HCT116 (cell line): Measurements from ENCODE around the gene DHODH. TPM values are rescaled to one million over a fixed set of nuclear protein-coding genes. Genes with fewer than 3 reads are reported as not detected.

Experiments
- ATAC-seq: fragments of 200-7000 bp; cut with Tn5 transposase; 2 replicates; pipeline ENCODE4 v1.9.1; 2020; ENCODE audit warnings: mild to moderate bottlenecking, moderate library complexity
- BruUV-seq: library from RNA; stranded (reverse); fragments of 400-500 nt; replicated peaks from 2 replicates; lab custom pipeline; 2021; lab: Mats Ljungman, UMichigan
- CTCF ChIA-PET: fragments of 300-600 bp; sonication (Branson Sonifier 250); formaldehyde crosslinking; loops from one replicate; lab custom pipeline; 2021; ENCODE audit warnings: antibody characterized with exemption; lab: Charles Lee
- POLR2A ChIA-PET: fragments of 300-600, 350-600 bp; sonication (Branson Sonifier 250); formaldehyde crosslinking; loops from one replicate; lab custom pipeline; 2021; ENCODE audit warnings: antibody characterized with exemption; lab: Charles Lee
- RAD21 ChIA-PET, 2 experiments: fragments of 300-600 bp; sonication (Branson Sonifier 250); formaldehyde crosslinking; loops; one replicate each; lab custom pipeline; 2023; ENCODE audit warnings: low total read pairs in 2 of 2; ENCODE audit not compliant: uncharacterized antibody in 2 of 2, unreplicated experiment in 2 of 2, low non-redundant PET in 1 of 2; lab: Charles Lee
- DNase-seq: peaks from one replicate; pipeline ENCODE4 v3.0.0-alpha.2; 2010; ENCODE audit warnings: low read depth, low spot score
- H2AFZ ChIP-seq: fragments of 200-600 bp; shearing (Covaris generic), sonication (generic); 2 replicates; pipeline ENCODE4 v1.6.1; 2017; ENCODE audit warnings: low read depth, mixed run types, mixed read lengths, antibody characterized with exemption, low read length; ENCODE audit not compliant: poor library complexity, severe bottlenecking
- H3K27ac ChIP-seq: 2 replicates; pipeline ENCODE4 v1.5.1; 2012; ENCODE audit warnings: low read depth, low read length
- H3K27me3 ChIP-seq: fragments of 200-600 bp; sonication (generic); 2 replicates; pipeline ENCODE4 v1.6.1; 2016; ENCODE audit warnings: mixed run types, low read length, mixed read lengths; ENCODE audit not compliant: insufficient read depth
- H3K36me3 ChIP-seq, 2 experiments: fragments of 200-500 bp in 1 of 2; fragments of 200-600 bp in 1 of 2; sonication (Bioruptor generic) in 1 of 2; sonication (generic) in 1 of 2; 2 replicates each; pipeline versions ENCODE4 v1.5.1 to v1.6.1; 2014 to 2016; ENCODE audit warnings: low read length in 2 of 2, inconsistent platforms in 1 of 2, mixed read lengths in 1 of 2, mixed run types in 1 of 2; ENCODE audit not compliant: insufficient read depth in 2 of 2, control insufficient read depth in 1 of 2
- H3K4me1 ChIP-seq, 2 experiments: fragments of 200-600 bp in 1 of 2; sonication (generic) in 1 of 2; 2 replicates each; pipeline versions ENCODE4 v1.5.1 to v1.6.1; 2012 to 2017; ENCODE audit warnings: low read length in 2 of 2, inconsistent platforms in 1 of 2, mild to moderate bottlenecking in 1 of 2, mixed read lengths in 1 of 2, mixed run types in 1 of 2, moderate library complexity in 1 of 2; ENCODE audit not compliant: insufficient read depth in 2 of 2, control insufficient read depth in 1 of 2
- H3K4me2 ChIP-seq: fragments of 200-600 bp; sonication (generic); 2 replicates; pipeline ENCODE4 v1.6.1; 2017; ENCODE audit warnings: mixed run types, low read length, mixed read lengths
- H3K4me3 ChIP-seq, 2 experiments: fragments of 200-600 bp in 1 of 2; sonication (generic) in 1 of 2; replicated peaks in 1 of 2; 2 replicates each; pipeline ENCODE4 v1.5.1; 2011 to 2016; ENCODE audit warnings: low read length in 2 of 2, control low read depth in 1 of 2, low read depth in 1 of 2, mild to moderate bottlenecking in 1 of 2, mixed read lengths in 1 of 2, mixed run types in 1 of 2
- H3K79me2 ChIP-seq: fragments of 200-600 bp; sonication (generic); 2 replicates; pipeline ENCODE4 v1.6.1; 2017; ENCODE audit warnings: mild to moderate bottlenecking, mixed run types, low read length, moderate library complexity, mixed read lengths; ENCODE audit not compliant: insufficient read depth
- H3K9ac ChIP-seq: fragments of 200-600 bp; sonication (generic); 2 replicates; pipeline ENCODE4 v1.6.1; 2016; ENCODE audit warnings: low read length, mixed read lengths
- H3K9me2 ChIP-seq: fragments of 200-600 bp; sonication (generic), shearing (Covaris generic); 2 replicates; pipeline ENCODE4 v1.6.1; 2017; ENCODE audit warnings: mixed run types, mild to moderate bottlenecking, moderate library complexity; ENCODE audit not compliant: insufficient read depth
- H3K9me3 ChIP-seq, 2 experiments: fragments of 200-500 bp in 1 of 2; fragments of 200-600 bp in 1 of 2; sonication (Bioruptor generic) in 1 of 2; sonication (generic) in 1 of 2; 2 replicates each; pipeline ENCODE4 v1.6.1; 2014 to 2017; ENCODE audit warnings: low read length in 2 of 2, mixed read lengths in 2 of 2, inconsistent platforms in 1 of 2, low read depth in 1 of 2, mild to moderate bottlenecking in 1 of 2, mixed run types in 1 of 2, moderate library complexity in 1 of 2; ENCODE audit not compliant: control insufficient read depth in 1 of 2, insufficient read depth in 1 of 2
- H4K20me1 ChIP-seq: fragments of 200-600 bp; sonication (generic), shearing (Covaris generic); 2 replicates; pipeline ENCODE4 v1.6.1; 2017; ENCODE audit warnings: mixed run types, mild to moderate bottlenecking, moderate library complexity; ENCODE audit not compliant: insufficient read depth
- EGR1 ChIP-seq: IDR thresholded peaks from 2 replicates; pipeline ENCODE4 v1.6.1; 2012; ENCODE audit warnings: low read depth
- ELF1 ChIP-seq: IDR thresholded peaks from 2 replicates; pipeline ENCODE4 v1.6.1; 2012; ENCODE audit warnings: low read depth, borderline replicate concordance
- EZH2 ChIP-seq: fragments of 200-600 bp; sonication (generic); IDR thresholded peaks from 2 replicates; pipeline ENCODE4 v1.6.1; 2017; ENCODE audit warnings: antibody characterized with exemption, mixed run types
- FOSL1 ChIP-seq: IDR thresholded peaks from 2 replicates; pipeline ENCODE4 v1.6.1; 2012; ENCODE audit warnings: low read depth
- JUND ChIP-seq: IDR thresholded peaks from 2 replicates; pipeline ENCODE4 v1.6.1; 2012
- RAD21 ChIP-seq: IDR thresholded peaks from 2 replicates; pipeline ENCODE4 v1.6.1; 2012; ENCODE audit warnings: low read depth, mild to moderate bottlenecking
- TCF7L2 ChIP-seq: IDR thresholded peaks from 2 replicates; pipeline ENCODE4 v1.7.0; 2011; ENCODE audit warnings: borderline replicate concordance, inconsistent platforms; ENCODE audit not compliant: insufficient read depth, insufficient read length; ENCODE audit errors: extremely low read depth
- ZFX ChIP-seq: fragments of 450-650 bp; IDR thresholded peaks from 2 replicates; pipeline ENCODE4 v1.6.1; 2017
- ZNF274 ChIP-seq: fragments of 200-500 bp; sonication (Bioruptor generic); IDR thresholded peaks from 2 replicates; pipeline ENCODE4 v1.6.1; 2014; ENCODE audit warnings: mild to moderate bottlenecking, low read depth, low read length, inconsistent platforms
- intact Hi-C: fragments of 100-400 bp; cut with micrococcal nuclease; formaldehyde crosslinking; loops from 2 replicates; pipeline ENCODE4 v1.10.0; 2022
- total RNA-seq: library from RNA; stranded (reverse); gene quantifications from one replicate; pipeline ENCODE4 v1.2.1, GENCODE V29; 2021; ENCODE audit not compliant: unreplicated experiment
- TF ChIP-seq, protein P1 (sequence below): IDR thresholded peaks from 2 replicates; pipeline ENCODE4 v1.6.1; 2011; ENCODE audit warnings: mild to moderate bottlenecking, low read length, moderate library complexity; ENCODE audit not compliant: insufficient replicate concordance; ENCODE audit errors: extremely low read depth
- TF ChIP-seq, protein P2 (sequence below): IDR thresholded peaks from 2 replicates; pipeline ENCODE4 v1.6.1; 2012
- TF ChIP-seq, protein P3 (sequence below), 3 experiments: fragments of 200-600 bp in 1 of 3; sonication (generic) in 1 of 3; IDR thresholded peaks in 2 of 3; conservative IDR thresholded peaks in 1 of 3; 2 replicates each; pipeline ENCODE4 v1.5.1; 2012 to 2017; ENCODE audit warnings: low read depth in 2 of 3, low read length in 2 of 3, antibody characterized with exemption in 1 of 3, borderline replicate concordance in 1 of 3, control low read depth in 1 of 3, mild to moderate bottlenecking in 1 of 3, mixed read lengths in 1 of 3, mixed run types in 1 of 3, moderate library complexity in 1 of 3; ENCODE audit not compliant: insufficient read depth in 1 of 3
- TF ChIP-seq, protein P4 (sequence below): IDR thresholded peaks from 2 replicates; pipeline ENCODE4 v1.6.1; 2012; ENCODE audit warnings: low read depth
- TF ChIP-seq, protein P5 (sequence below): IDR thresholded peaks from 2 replicates; pipeline ENCODE4 v1.6.1; 2012

Gene DHODH
- total RNA-seq, 1 experiment from 2014 or later = 22.1 TPM

DNA sequence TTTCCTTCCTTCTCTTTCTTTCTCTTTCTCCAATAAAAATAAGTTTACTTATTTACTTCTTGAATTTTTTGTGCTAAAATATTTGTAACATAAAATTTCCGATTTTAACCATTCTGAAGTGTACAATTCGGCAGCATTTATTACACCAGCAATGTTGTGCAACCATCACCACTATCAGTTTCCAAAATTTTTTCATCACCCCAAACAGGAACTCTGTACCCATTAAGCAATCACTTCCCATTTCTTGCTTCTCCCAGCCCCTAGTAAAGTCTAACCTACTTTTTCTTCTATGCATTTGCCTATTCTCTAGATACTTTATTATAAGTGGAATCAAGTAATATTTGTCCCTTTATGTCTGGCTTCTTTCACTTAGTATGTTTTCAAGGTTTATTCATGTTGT lies 43.3 kb downstream of the DHODH start:
- DNase-seq (no peak), ATAC-seq (no peak)
- H3K4me2 ChIP-seq = no peak overlapping the region
- no TSS peak for BruUV-seq
- peaks cover 13% of the 10 kb centered on the region; the same call in 1 of the 2 replicates for H3K27me3 ChIP-seq
- no peak overlapping the region for H2AFZ ChIP-seq
- intact Hi-C loops = no loop called here
- H4K20me1 ChIP-seq = no peaks in the 10 kb centered on the region
- H3K36me3 ChIP-seq = no peaks in the 10 kb centered on the region
- TF ChIP-seq JUND (no peak), EZH2 (no peak), ZNF274 (no peak), EGR1 (no peak), FOSL1 (no peak), RAD21 (no peak), ZFX (no peak), TCF7L2 (no peak), ELF1 (no peak)
- TF ChIP-seq, protein P1, sequence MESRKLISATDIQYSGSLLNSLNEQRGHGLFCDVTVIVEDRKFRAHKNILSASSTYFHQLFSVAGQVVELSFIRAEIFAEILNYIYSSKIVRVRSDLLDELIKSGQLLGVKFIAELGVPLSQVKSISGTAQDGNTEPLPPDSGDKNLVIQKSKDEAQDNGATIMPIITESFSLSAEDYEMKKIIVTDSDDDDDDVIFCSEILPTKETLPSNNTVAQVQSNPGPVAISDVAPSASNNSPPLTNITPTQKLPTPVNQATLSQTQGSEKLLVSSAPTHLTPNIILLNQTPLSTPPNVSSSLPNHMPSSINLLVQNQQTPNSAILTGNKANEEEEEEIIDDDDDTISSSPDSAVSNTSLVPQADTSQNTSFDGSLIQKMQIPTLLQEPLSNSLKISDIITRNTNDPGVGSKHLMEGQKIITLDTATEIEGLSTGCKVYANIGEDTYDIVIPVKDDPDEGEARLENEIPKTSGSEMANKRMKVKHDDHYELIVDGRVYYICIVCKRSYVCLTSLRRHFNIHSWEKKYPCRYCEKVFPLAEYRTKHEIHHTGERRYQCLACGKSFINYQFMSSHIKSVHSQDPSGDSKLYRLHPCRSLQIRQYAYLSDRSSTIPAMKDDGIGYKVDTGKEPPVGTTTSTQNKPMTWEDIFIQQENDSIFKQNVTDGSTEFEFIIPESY = no peak
- TF ChIP-seq, protein P2, sequence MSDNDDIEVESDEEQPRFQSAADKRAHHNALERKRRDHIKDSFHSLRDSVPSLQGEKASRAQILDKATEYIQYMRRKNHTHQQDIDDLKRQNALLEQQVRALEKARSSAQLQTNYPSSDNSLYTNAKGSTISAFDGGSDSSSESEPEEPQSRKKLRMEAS = no peak
- TF ChIP-seq, protein P3, sequence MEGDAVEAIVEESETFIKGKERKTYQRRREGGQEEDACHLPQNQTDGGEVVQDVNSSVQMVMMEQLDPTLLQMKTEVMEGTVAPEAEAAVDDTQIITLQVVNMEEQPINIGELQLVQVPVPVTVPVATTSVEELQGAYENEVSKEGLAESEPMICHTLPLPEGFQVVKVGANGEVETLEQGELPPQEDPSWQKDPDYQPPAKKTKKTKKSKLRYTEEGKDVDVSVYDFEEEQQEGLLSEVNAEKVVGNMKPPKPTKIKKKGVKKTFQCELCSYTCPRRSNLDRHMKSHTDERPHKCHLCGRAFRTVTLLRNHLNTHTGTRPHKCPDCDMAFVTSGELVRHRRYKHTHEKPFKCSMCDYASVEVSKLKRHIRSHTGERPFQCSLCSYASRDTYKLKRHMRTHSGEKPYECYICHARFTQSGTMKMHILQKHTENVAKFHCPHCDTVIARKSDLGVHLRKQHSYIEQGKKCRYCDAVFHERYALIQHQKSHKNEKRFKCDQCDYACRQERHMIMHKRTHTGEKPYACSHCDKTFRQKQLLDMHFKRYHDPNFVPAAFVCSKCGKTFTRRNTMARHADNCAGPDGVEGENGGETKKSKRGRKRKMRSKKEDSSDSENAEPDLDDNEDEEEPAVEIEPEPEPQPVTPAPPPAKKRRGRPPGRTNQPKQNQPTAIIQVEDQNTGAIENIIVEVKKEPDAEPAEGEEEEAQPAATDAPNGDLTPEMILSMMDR (IDR thresholded peaks at IDR 0.05 in 2 of 3, conservative IDR thresholded peaks at IDR 0.05 in 1 of 3; ENCODE audit: borderline replicate concordance in 1 of 3, insufficient read depth in 1 of 3, low read depth in 2 of 3, low read length in 2 of 3) = no peak
- TF ChIP-seq, protein P4, sequence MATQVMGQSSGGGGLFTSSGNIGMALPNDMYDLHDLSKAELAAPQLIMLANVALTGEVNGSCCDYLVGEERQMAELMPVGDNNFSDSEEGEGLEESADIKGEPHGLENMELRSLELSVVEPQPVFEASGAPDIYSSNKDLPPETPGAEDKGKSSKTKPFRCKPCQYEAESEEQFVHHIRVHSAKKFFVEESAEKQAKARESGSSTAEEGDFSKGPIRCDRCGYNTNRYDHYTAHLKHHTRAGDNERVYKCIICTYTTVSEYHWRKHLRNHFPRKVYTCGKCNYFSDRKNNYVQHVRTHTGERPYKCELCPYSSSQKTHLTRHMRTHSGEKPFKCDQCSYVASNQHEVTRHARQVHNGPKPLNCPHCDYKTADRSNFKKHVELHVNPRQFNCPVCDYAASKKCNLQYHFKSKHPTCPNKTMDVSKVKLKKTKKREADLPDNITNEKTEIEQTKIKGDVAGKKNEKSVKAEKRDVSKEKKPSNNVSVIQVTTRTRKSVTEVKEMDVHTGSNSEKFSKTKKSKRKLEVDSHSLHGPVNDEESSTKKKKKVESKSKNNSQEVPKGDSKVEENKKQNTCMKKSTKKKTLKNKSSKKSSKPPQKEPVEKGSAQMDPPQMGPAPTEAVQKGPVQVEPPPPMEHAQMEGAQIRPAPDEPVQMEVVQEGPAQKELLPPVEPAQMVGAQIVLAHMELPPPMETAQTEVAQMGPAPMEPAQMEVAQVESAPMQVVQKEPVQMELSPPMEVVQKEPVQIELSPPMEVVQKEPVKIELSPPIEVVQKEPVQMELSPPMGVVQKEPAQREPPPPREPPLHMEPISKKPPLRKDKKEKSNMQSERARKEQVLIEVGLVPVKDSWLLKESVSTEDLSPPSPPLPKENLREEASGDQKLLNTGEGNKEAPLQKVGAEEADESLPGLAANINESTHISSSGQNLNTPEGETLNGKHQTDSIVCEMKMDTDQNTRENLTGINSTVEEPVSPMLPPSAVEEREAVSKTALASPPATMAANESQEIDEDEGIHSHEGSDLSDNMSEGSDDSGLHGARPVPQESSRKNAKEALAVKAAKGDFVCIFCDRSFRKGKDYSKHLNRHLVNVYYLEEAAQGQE = no peak
- TF ChIP-seq, protein P5, sequence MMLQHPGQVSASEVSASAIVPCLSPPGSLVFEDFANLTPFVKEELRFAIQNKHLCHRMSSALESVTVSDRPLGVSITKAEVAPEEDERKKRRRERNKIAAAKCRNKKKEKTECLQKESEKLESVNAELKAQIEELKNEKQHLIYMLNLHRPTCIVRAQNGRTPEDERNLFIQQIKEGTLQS = no peak
- H3K4me1 ChIP-seq = no peaks in the 10 kb centered on the region
- no peak overlapping the region for H3K4me3 ChIP-seq
- ChIA-PET CTCF (no interaction called here), POLR2A (no interaction called here), RAD21 (no interaction called here)
- H3K79me2 ChIP-seq = no peaks in the 10 kb centered on the region
- no peak overlapping the region for H3K9ac ChIP-seq
- H3K9me2 ChIP-seq = no peaks in the 10 kb centered on the region
- no peaks in the 10 kb centered on the region; a peak in 2 of 4 replicates for H3K9me3 ChIP-seq
- no peak overlapping the region for H3K27ac ChIP-seq
